ENCODE measurements around the gene SLC17A8.

Gene SLC17A8

DNA sequence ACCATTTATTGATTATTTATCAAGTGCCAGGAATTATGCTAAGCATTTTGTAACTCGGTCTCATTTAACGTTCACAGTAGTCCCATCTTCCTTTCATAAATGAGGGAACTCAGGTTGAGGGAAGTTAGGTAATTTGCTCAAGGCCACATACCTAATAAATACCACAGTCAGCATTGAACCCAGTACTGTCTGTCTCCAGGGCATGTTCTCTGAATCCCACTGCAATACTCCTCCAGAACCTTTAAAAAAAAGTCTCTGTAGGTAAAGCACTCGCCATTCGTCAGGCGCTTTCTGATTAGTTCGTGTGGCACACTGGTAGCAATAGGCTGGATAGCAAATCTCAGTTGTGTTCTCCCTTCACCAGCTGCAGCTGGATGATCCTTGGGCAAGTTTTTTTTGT lies 14.3 kb downstream of the SLC17A8 start:
- DNase-seq (ENCODE audit: low read depth in 2 of 2), result no peak

- no peak for DNase-seq (ENCODE audit: low read depth in 2 of 2)
Measured at GRCh38 chr12:100372853-100373640, 16.2 kb downstream of the SLC17A8 start.

- DNase-seq (ENCODE audit: low read depth in 2 of 2), result no peak
Measured at GRCh38 chr12:100375038-100375735, 18.3 kb downstream of the SLC17A8 start.

DNA sequence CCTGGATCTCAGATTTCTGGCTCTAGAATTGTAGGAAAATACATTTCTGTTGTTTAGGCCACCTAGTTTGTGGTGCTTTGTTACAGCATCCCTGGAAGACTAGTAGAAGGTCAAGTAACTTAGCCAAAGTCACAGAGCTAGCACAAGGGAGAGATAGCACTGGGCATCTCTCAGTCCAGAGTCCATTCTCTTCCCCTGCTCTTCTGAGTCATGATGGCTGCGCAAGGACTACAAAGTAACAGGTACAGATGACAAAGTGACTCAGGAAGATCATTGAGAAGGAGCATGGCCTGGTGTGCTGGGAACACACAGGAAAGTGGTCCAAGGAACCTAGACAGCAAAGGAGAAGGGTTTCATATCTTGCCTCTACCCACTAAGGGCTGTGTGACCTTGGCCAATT lies 19.3 kb downstream of the SLC17A8 start:
- DNase-seq (ENCODE audit: low read depth in 2 of 2), result no peak

- no peak for DNase-seq (ENCODE audit: low read depth in 2 of 2)
Measured at GRCh38 chr12:100381379-100381778, 24.5 kb downstream of the SLC17A8 start.

- DNase-seq (ENCODE audit: low read depth in 2 of 2), result no peak
Measured at GRCh38 chr12:100382338-100382737, 25.5 kb downstream of the SLC17A8 start.

DNA sequence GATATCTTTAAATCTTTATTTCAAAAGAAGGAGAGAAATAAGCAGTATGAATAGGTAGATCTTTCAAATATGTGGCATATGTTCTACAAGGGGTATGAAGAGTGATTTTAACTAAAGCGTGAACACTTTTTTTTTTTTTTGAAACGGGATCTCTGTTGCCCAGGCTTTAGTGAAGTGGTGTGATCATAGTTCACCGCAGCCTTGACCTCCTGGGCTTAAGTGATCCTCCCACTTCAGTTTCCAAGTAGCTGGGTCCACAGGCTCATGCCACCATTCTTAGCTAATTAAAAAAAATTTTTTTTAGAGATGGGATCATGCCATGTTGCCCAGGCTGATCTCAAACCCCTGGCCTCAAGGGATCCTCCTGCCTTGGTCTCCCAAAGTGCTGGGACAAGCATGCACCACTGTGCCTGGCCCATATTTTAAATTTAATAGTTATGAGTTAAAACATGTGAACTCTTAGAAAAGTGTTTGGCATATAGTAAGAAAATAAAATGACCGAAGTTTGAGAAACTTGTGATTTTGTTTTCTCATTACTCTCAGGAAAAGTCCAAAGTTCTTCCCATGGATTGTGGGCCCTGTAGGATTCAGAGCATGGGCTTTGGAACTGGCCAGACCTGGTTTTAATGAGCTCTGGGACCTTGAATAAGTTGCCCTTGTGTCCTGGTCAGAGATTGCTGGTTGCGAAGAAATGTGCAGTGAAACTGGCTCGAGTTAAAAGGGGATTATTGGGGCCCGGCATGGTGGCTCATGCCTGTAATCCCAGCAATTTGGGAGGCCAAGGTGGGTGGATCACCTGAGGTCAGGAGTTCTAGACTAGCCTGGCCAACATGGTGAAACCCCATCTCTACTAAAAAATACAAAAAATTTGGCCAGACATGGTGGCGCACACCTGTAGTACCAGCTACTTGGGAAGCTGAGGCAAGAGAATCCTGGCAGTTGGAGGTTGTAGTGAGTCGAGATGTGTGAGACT lies 27.0 kb downstream of the SLC17A8 start:
- no peak for DNase-seq (ENCODE audit: low read depth in 2 of 2)

DNA sequence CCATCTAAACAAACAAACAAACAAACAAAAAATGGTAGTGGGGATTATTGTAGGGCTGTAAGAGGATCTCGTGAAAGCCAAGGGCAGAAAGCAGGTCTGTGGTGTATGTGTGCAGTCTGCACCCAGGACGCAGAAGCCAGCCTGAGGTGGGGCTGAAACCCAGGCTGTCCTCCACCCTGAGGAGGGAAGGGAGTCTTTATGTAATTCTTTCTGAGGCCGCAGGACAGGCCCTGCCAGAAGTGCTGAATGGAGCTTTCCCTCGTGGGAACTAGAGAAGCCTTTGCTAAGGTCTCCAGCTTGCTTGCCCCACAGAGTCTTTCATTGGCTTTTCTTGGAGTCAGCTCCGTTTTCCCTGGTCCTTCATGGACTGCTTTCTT lies 27.7 kb downstream of the SLC17A8 start:
- no peak for DNase-seq (ENCODE audit: low read depth in 2 of 2)

DNA sequence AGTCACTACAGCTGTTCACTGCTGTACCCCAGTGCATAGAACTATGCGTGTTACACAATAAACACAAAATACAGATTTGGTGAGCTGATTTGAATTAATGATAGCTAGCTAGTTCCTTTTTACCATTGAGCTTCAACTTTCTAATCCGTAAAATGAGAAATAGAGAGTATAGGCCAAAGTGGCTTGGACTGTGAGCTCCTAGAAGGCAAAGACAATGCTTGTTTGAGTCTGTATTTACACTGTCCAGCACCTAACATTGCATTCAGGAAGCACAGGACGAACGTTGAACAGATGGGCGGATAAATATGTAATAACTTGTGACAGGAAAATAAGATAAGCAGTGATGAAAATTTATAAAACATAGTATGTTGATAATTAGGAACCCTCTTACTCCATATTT lies 31.5 kb downstream of the SLC17A8 start:
- DNase-seq (ENCODE audit: low read depth in 2 of 2), result no peak

GRCh38 chr12:100391856-100392255 lies 35.0 kb downstream of the SLC17A8 start:
- no peak for DNase-seq (ENCODE audit: low read depth in 2 of 2)

GRCh38 chr12:100393200-100393599 lies 36.3 kb downstream of the SLC17A8 start:
- no peak for DNase-seq (ENCODE audit: low read depth in 2 of 2)

DNA sequence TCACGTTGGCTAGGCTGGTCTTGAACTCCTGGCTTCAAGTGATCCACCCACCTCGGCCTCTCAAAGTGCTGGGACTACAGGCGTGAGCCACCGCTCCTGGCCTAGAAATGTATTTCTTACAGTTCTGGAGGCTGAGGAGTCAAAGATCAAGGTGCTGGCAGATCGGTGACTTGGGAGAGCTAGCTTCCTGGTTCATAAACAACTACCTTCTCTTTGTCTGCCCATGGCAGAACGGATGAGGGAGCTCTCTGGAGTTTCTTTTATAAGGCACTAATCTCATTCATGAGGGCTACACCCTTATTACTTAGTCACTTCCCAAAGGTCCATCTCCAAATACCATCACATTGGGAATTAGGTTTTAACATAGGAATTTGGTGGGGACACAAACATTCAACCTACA lies 38.9 kb downstream of the SLC17A8 start:
- DNase-seq (ENCODE audit: low read depth in 2 of 2), result no peak

GRCh38 chr12:100398307-100398706 lies 41.4 kb downstream of the SLC17A8 start:
- no peak for DNase-seq (ENCODE audit: low read depth in 2 of 2)

- DNase-seq (ENCODE audit: low read depth in 2 of 2), result no peak
Measured at GRCh38 chr12:100399095-100399494, 42.2 kb downstream of the SLC17A8 start.

- no peak for DNase-seq (ENCODE audit: low read depth in 2 of 2)
Measured at GRCh38 chr12:100401660-100402059, 44.8 kb downstream of the SLC17A8 start.

DNA sequence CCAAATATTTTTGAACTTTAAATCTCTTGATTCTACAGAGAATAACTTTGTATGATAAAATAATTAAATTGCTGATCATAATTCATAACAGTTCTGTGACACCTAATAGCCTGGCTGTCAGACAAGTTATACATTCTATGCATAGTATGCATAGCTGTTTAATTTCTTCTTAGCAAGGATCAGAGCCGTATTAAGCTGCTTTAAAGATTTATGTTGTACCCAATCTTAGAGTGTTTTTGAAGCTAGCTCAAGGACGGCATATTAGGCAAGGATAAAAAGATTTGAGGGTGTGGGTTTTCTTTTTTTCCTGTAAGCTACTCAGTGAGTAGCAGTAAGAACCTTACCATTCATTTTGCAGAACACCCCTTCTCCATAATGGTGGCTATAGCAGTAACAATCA lies 45.9 kb downstream of the SLC17A8 start:
- DNase-seq (ENCODE audit: low read depth in 2 of 2), result no peak

DNA sequence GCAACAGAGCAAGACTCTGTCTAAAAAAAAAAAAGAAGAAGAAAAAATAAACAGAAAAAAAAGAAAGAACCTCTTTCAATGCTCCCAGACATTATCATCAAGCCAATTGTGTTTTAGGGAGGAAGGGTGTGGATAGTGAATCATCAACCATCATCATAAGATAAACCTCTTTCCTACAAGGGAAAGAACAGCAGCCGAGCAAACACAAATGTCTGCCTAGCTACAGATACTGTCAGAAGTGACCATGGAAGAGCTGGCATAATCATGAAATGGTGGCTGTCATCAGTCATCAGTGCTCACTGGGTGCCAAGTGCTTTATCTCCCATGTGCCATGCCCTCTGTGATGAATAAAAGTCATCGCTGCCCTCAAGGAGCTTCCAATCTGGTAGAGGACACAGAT lies 46.6 kb downstream of the SLC17A8 start:
- no peak for DNase-seq (ENCODE audit: low read depth in 2 of 2)

- DNase-seq (ENCODE audit: low read depth in 2 of 2), result peak in 1 of 2 experiments; percentile 18
Measured at GRCh38 chr12:100404769-100405407, 48.0 kb downstream of the SLC17A8 start.

GRCh38 chr12:100413001-100413400 lies 56.1 kb downstream of the SLC17A8 start:
- no peak for DNase-seq (ENCODE audit: low read depth in 2 of 2)

- no peak for DNase-seq (ENCODE audit: low read depth in 2 of 2)
Measured at GRCh38 chr12:100414739-100415138, 57.9 kb downstream of the SLC17A8 start.

GRCh38 chr12:100422646-100423045 lies 65.8 kb downstream of the SLC17A8 start:
- no peak for DNase-seq (ENCODE audit: low read depth in 2 of 2)

DNA sequence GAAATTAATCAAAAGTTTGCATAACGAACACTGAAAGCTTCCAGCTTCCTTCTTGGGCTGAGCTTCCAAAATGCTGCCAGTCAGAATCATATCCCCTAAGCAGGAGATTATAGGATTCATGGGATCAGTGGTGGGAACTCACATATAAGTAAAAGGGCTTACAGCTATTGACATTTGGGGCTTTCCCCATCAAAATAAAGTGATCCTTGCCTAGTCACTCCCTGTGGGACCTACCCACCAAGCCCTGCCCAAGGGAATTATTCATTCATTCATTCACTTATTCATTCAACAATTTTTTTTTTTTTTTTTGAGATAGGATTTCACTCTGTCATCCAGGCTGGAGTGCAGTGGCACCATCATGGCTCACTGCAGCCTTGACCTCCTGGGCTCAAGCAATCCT lies 69.3 kb downstream of the SLC17A8 start:
- no peak for DNase-seq (ENCODE audit: low read depth in 2 of 2)
